Measurements from ENCODE around the gene FER. TPM values are rescaled to one million over a fixed set of nuclear protein-coding genes. Genes with fewer than 3 reads are reported as not detected.
"Not testable (repeated sequence)": the region's sequence is repeated elsewhere in the genome, so short reads cannot be mapped to it uniquely, and the experiment has no call there.

Gene FER
- total RNA-seq: 10 to 100 TPM; 14.2 to 15.9 TPM
- 2.5 TPM for polyA plus RNA-seq (2013, experiment 1 of 2)
- polyA plus RNA-seq (2013, experiment 2 of 2): 3.4 TPM
- 13.4 to 81.6 (median 23.9) reads per million in 172 experiments for total RNA-seq

GRCh38 chr5:108747774-108748400 lies at the start of gene FER:
Gene FER, plus strand, starts transcription at chr5:108747897. Its CDS starts 50,286 bp downstream, at chr5:108798183.
- intact Hi-C loops (cut with DNase I, micrococcal nuclease): loop anchor here (1.0 to 10.0 kb wide), 9 partner anchors 20 to 1994 kb away; partner anchors contain the start of genes FBXL17 (in 2 of the 2) and MAN2A1 (in 1 of the 2)
- peak within 1 kb of the TSS; percentile 96 for H3K4me3 Mint-ChIP-seq
- Histone ChIP-seq H3K36me3 (ENCODE audit: insufficient read depth, low read length) (no peaks in the 10 kb centered on the region), H3K9me3 (ENCODE audit: control insufficient read depth in 1 of 2, insufficient read depth in 1 of 2, low read length in 2 of 2) (no peaks in the 10 kb centered on the region), H3K27me3 (ENCODE audit: control insufficient read depth in 1 of 2, insufficient read depth in 2 of 2, low read length in 2 of 2) (peaks cover 0 to 5% of the 10 kb centered on the region in 2 experiments), H3K27ac (ENCODE audit: low read depth in 1 of 2, low read length in 2 of 2) (peak within 1 kb of the TSS; percentile 91 to 92), H3K4me3 (ENCODE audit: low read length) (peak within 1 kb of the TSS; percentile 98), H3K4me1 (ENCODE audit: insufficient read depth, low read length) (peaks cover 18% of the 10 kb centered on the region)
- POLR2A ChIA-PET: interaction anchor here (0.7 to 2.7 kb wide), 4 partner anchors 20 to 941 kb away, joined by 3 to 18 read pairs (median 10); partner anchors contain the start of genes FBXL17 and PJA2
- H3K36me3 Mint-ChIP-seq (ENCODE audit: low read depth): peaks cover 9% of the 10 kb centered on the region
- H3K9me3 Mint-ChIP-seq: no peaks in the 10 kb centered on the region
- H3K4me1 Mint-ChIP-seq (ENCODE audit: low read depth): peaks cover 21% of the 10 kb centered on the region
- ATAC-seq (ENCODE audit: poor library complexity): peak; percentile 57
- H3K27me3 Mint-ChIP-seq: peaks cover 4% of the 10 kb centered on the region
- CTCF ChIA-PET: no interaction called here
- no peak for TF ChIP-seq CTCF (IDR thresholded peaks at IDR 0.05)
- H3K27ac Mint-ChIP-seq: peak within 1 kb of the TSS; percentile 91
- DNase-seq: peak in 11 of 14 experiments; percentile 3 to 91 (median 26)

GRCh38 chr5:108700388-108700787 lies 47.3 kb upstream of the FER start:
- H3K4me1 Mint-ChIP-seq (ENCODE audit: low read depth); H3K4me3 Mint-ChIP-seq; H3K4me1 ChIP-seq (ENCODE audit: insufficient read depth, low read length); intact Hi-C loops (cut with DNase I, micrococcal nuclease); POLR2A ChIA-PET; DNase-seq; H3K36me3 Mint-ChIP-seq (ENCODE audit: low read depth); H3K36me3 ChIP-seq (ENCODE audit: insufficient read depth, low read length); H3K27ac ChIP-seq (ENCODE audit: low read depth in 1 of 2, low read length in 2 of 2); H3K9me3 ChIP-seq (ENCODE audit: control insufficient read depth in 1 of 2, insufficient read depth in 1 of 2, low read length in 2 of 2); H3K27me3 Mint-ChIP-seq; H3K4me3 ChIP-seq (ENCODE audit: low read length); H3K9me3 Mint-ChIP-seq; ATAC-seq (ENCODE audit: poor library complexity); H3K27me3 ChIP-seq (ENCODE audit: control insufficient read depth in 1 of 2, insufficient read depth in 2 of 2, low read length in 2 of 2); CTCF ChIA-PET; H3K27ac Mint-ChIP-seq: not testable (repeated sequence)

GRCh38 chr5:108700930-108701329 lies 46.8 kb upstream of the FER start:
- CTCF ChIA-PET: no interaction called here
- POLR2A ChIA-PET: no interaction called here
- ATAC-seq (ENCODE audit: poor library complexity): no peak
- H3K27ac Mint-ChIP-seq: no peak overlapping the region
- Histone ChIP-seq H3K27ac (ENCODE audit: low read depth in 1 of 2, low read length in 2 of 2) (no peak overlapping the region), H3K36me3 (ENCODE audit: insufficient read depth, low read length) (no peaks in the 10 kb centered on the region), H3K9me3 (ENCODE audit: control insufficient read depth in 1 of 2, insufficient read depth in 1 of 2, low read length in 2 of 2) (no peaks in the 10 kb centered on the region), H3K4me3 (ENCODE audit: low read length) (no peak overlapping the region), H3K4me1 (ENCODE audit: insufficient read depth, low read length) (no peaks in the 10 kb centered on the region), H3K27me3 (ENCODE audit: control insufficient read depth in 1 of 2, insufficient read depth in 2 of 2, low read length in 2 of 2) (no peaks in the 10 kb centered on the region)
- no peaks in the 10 kb centered on the region for H3K4me1 Mint-ChIP-seq (ENCODE audit: low read depth)
- intact Hi-C loops (cut with DNase I, micrococcal nuclease): no loop called here
- no peaks in the 10 kb centered on the region for H3K36me3 Mint-ChIP-seq (ENCODE audit: low read depth)
- no peak for TF ChIP-seq CTCF (IDR thresholded peaks at IDR 0.05)
- H3K27me3 Mint-ChIP-seq: no peaks in the 10 kb centered on the region
- no peaks in the 10 kb centered on the region for H3K9me3 Mint-ChIP-seq
- no peak overlapping the region for H3K4me3 Mint-ChIP-seq
- no peak for DNase-seq
